Erythroblast (primary cell): Measurements from ENCODE around the gene SKI.

Experiments used
- GATA1 ChIP-seq: IDR thresholded peaks from 2 replicates; pipeline ENCODE4 v1.6.1; 2011; ENCODE audit warnings: low read depth, mild to moderate bottlenecking, control low read depth, low read length, moderate library complexity
- POLR2A ChIP-seq: IDR thresholded peaks from 2 replicates; pipeline ENCODE4 v1.6.1; 2011; ENCODE audit warnings: mild to moderate bottlenecking, low read length

DNA sequence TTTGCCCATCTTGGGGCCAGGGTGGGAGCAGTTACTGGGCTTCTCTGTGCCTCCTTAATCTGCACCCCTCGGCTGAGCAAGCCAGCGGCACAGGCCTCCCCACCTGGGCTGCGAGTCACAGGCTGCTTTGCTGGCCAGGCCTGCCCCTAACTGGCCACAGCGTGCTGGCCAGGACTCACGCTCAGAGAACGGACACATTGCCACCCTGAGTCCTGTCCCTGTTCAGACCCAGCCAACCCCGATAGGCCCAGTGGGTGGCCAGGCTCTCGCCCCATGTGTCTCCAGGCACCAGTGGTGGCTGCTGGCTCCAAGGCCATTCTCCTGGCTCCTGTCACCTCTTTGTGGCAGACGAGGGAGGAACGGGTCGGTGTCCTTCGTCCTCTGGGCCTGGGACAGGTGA lies 101.9 kb downstream of the SKI start:
- no peak for TF ChIP-seq GATA1
- TF ChIP-seq POLR2A = no peak
